GM21619 (cell line): Measurements from ENCODE around the gene OAT.
A peak's percentile ranks its signal among the peaks of the same experiment; 100 is the strongest.

ENCODE experiments used
- ATAC-seq: cut with Tn5 transposase; IDR thresholded peaks from one replicate; pipeline ENCODE4 v1.9.1; 2021; ENCODE audit not compliant: unreplicated experiment

OAT gene

DNA sequence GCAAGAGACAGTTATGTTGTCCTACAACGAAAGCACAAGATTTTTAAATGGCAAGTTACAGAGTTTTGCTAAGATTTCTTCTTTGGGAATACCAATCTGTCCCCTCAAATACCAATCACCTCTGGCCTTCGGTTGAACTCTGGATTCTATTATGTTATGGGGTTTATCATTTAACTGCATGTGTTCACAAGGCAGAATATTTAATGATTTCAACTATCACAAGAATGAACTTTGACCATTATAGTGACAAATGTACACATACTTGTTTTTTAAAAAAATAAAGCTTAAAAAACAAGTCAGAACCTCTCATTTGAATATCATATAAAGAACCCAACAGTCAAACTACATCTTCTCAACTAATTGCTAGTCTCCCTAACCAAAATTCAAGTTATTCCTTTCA, 11.3 kb downstream of the OAT start:
- ATAC-seq: no peak

DNA sequence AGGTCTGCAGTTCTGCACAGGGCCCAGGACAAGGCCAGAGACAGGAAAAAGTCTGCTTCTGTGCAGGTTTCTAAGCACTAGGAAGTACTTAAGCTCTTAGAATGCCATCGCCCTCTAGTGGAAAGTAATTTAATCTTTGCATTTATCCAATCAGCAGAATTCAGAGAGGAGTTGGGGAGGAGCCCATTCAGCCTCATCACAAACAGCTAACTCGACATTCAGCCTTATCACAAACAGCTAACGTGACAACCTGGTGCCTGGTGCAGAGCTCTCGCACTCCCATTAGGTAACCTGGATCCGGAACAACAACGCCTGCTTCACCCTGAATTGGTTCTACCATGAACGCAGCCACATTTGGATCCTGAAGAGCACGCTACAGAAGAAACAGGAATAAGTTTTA, 15.2 kb downstream of the OAT start:
- ATAC-seq: peak; percentile 98

DNA sequence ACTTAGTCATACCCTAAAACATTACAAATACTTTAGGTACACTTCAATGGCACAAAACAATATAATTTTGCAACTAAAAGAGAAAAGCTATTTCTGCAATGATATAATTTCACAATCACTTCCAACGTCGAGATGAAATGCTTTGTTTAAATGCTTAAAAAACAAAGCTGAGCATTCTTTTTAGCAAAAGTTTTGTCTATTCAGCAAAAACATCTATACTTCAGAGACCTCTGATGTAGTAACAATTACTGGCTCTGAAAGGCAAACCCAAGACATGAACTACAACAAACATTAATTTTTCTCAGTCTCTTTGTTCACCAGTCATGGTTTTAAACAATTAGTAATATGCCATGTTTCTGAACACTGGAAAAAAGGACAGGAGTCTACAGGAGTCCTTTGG, 16.4 kb downstream of the OAT start:
- ATAC-seq: no peak

DNA sequence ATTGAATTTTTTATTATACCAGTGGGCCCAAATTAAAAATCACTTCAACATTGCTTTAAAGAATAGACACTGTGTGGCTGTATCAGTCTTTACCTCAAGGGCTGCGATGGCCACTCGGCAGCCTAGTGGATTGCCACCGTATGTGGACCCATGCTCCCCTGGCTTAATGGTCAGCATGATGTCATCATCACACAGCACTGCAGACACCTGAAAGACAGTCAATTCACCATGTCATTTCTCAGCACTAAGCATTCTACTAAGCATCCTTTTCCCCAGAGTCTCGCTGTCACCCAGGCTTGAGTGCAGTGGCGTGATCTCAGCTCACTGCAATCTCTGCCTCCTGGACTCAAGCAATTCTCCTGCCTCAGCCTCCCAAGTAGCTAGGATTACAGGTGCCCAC, 17.1 kb downstream of the OAT start:
- no peak for ATAC-seq

DNA sequence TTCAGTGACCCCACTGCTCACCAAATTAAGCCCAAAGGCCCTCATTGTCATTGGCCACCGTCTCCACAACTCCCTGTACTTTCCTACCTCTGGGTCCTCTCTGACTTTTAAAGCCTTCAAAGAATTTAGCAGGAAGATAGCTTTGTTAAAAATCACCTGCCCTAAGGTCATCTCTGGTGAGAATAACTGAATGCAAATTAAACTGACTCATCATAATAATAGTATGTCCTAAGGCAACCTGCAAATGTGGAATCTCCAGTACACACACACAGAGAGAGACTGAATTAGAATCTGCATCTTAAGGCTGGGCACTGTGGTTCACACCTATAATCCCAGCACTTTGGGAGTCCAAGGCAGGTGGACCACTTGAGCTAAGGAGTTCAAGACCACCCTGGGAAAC, 24.1 kb downstream of the OAT start:
- no peak for ATAC-seq

DNA sequence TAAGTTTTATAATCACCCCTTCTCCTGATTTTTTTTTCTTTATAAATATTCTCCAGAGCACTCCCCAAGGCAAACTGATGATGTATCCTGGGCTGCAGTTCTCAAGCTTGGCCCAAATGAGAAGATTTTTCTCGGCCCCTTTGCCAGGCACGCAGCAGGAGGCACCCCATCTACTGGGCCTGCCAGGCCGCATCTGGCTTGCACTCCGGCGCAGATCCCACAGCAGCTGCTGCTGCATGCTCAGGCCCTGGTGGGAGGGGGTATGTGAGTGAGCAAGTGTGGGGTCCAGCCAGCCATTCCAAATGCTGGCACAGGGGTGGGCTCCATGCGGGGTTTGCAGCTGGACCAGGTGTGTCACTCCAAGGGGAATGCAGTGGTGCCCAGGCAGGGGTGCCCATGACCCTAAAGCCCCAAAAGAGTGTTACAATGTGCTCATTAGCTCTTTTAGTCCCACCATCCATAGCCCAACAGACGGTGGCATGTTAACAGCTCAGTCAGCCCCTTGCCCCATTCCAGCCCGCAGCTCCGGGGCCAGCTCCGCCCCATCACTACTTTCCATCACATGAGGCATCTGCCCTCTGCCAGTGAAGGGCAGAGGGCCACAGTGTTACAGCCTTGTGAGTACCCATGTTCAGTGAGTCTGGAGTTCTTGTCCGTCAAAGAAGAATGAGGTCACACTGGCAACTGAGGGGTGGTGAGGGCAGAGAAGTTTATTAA, 25.9 kb downstream of the OAT start:
- no peak for ATAC-seq

DNA sequence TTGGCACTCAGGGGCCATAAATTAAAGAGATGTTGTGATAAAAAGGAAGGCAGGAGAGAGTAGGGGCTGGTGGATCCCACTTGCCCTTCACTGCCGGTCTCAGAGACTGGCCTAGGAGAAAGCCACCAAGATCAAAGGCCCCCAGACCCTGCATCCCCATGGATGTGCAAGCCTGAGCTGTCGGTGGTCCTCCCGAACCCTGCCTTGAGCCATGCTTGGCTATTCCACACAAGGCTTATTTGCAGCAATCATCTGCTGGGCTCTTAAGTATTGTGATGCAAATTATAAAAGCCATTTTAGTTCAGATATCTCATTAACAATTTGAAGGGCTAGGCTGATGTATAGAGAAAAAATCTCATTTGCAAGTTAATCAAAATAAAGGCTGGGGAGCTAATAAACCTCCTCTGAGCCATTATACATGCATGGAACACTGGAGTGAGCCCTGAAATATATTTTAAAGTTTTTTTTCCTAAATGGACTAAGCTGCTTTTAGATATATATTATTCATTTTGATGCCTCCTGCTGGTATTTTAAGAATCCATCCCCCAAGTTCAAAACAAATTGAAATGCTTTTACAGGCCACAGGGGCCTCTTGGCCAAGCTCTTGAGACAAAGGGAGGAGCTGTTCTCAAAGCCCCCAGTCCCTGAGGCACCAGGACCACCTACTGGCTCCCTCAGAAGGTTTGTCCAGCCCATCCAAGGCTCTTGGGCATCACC, 28.1 kb downstream of the OAT start:
- ATAC-seq: no peak

DNA sequence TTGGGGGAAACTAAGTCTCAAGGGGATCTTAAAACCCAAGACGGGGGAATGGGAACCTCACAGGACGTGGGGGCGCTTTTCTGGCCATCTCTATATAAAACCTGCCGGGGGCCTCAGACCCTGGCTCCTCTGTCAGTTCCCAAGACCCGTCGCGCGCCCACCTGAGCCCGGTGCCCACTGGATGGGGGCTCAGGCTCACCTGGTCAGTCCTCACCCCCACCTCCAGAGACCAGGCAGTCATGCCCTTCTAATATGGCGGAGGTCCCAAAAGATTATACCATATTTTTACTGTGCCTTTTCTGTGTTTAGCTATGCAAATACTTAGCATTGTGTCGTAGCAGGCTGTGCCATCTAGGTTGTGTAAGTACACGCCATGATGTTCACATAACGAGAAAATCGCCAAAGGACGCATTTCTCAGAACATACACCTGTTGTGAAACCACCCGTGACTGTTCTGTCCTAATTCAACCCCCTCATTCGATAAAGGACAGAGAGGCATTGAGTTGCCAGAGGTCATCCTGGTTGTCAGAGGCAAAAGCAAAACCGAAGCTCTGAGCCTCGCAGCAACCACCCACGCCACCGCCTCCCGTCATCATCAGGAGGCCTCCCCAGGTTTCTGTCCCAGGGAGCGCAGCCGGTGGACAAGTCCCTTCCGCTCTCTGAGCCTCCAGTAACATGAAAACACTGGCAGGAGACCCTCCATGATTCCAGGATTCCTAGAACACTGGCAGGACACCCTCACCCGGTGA, 28.9 kb downstream of the OAT start:
- no peak for ATAC-seq

DNA sequence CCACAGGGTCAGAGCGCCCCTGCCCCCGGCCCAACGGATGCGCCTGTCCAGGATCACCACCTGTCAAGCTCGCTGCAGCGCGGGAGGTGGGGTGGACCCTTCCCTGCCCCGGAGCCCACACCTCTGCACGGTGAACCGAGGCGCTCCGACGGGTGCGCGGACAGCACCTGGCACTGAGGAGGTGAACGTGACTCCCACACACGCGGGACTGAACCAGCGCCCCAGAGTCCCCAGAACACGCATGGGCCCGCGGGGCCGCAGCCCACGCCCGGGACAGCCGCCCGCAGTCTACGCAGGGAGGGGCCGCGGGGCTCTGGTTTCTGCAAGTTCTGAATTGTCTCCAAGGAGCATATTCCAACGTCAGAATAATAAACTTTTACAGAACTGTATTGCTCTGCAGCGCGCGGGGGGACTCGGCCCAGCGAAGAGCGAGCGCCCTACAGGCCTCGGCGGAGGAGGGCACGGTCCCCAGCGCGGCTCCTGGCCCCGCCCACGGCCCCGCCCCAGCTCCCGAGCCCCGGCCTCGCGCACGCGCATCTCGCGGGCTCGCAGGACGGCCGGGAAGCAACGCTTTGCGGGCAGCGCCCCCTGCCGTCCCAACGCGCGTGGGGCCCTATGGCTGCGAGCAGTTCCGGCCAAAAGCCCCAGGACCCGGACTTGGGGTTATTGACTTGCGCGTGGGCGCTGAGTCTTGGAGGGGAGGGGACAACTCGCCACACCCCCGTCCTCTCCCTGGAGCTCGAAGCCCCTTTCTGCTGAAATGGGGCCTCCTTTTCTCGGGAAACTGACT, 29.7 kb downstream of the OAT start:
- ATAC-seq: peak; percentile 89

DNA sequence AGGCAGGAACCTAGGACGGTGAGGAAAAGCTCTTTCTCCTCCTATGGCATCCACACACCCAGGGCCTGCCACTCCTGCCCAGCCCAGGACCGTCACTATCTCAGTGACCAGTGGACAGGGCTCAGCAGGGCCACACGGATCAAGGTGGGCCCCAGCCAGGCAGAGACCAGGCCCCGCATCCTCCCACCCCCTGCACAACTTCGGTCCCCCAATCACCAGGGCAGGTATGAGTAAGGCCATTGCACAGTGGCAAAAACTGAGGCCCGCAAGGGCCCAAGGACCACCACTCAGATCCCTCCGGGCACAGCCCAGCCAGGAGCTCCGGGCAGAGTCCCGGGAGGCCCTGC, 30.3 kb downstream of the OAT start:
- ATAC-seq: no peak

DNA sequence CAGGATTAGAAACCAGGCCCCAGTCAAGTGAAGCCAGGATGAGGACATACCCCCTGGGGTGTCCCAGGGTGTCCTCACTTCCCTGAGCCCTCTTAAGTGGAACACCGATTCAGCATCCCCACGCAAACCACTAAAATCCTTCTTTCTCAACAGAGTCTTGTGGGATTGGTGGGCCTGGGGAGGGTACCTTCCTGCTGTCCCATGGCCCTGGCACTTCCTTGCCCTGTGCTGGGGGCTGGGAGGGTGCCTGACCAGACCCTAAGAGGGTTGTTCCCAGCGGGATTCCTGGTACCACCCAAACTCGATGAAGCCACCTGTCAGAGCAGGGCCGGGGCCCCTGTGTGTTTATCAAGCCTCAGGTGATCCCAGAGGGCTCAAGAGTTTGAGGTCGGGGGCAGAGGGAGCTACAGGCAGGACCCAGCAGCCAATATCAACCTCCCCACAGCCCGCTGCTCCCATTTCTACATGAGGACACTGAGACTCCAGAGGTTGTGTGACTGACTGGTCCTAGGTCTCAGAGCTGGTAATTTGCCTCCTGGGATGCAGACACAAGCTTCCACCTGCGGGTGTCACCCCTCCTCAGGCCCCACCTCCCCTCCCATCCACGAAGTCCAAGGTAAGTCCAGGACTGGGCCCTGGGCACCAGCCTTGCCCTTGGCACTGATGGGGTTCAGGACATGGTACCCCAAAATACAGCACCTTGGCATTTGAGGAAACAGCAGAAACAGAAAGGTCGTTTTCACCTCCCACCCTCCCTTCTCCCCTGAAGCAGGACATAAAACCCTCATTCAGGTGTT, 31.4 kb downstream of the OAT start:
- no peak for ATAC-seq

DNA sequence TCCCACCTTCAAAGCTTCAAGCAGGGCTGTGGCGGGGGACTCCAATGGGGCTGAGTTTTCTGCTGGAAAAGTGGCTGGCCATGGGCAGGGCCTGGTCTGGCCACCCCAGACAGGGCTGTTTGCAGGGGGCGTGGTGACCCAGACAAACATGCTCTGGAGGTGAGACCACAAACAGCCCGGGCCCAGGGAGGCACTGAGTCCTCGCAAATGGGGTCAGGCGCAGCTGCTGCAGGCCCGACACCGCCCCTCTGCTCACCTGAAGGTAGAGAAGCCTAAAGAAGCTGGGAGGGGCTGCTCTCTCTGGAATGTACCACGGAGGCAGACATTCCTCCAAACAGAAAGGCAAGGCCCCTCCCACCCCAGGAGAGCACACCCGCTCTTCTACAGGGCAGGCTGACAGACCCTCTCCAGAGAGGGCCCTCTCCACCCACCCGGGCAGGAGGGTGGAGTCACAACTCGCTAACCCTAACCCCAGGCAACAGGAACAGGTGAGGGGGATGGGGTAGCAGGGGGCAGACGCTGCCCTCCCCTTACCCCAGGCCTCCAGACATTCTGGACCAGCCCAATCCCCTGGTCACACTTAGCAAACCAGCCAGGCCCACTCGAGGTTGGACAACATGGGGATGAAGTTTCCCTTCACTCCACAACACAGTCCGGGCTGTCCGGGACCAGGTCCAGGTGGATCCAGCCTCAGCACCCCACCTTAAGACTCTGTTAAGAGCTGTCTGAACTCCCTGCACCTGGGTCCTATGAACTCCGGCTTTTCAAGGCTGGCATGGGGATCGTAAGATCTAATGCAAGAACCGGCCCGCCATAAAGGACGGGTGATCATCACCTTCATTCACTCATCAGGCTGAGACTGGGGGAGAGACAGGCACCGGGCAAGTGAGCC, 32.3 kb downstream of the OAT start:
- ATAC-seq: no peak

DNA sequence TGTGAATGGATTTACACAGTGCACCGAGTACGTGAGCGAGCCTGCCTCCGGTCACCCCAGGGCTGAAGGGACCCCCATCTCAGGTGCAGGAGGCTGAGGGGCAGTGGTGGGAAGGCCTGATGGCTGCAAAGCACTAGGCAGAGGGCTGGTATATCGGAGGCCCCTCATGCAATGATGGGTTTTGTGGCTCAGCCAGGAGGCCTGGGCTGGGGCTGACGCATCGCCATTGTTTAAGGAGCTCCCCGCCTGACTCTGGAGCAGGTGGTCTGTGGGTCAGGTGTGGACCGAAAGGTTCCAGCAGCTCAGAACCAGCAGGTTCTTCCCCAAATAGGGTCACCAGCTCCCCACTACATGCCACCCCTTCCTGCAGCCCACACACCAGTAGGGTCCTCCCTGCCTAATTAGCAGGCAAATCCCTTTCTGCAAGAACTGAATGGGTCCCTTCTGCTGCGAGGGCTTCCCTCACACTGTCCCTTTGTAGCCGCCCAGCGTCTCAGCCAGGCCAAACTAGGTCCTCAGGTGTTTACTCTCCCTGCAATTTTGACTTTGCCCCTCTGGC, 33.0 kb downstream of the OAT start:
- ATAC-seq: no peak

DNA sequence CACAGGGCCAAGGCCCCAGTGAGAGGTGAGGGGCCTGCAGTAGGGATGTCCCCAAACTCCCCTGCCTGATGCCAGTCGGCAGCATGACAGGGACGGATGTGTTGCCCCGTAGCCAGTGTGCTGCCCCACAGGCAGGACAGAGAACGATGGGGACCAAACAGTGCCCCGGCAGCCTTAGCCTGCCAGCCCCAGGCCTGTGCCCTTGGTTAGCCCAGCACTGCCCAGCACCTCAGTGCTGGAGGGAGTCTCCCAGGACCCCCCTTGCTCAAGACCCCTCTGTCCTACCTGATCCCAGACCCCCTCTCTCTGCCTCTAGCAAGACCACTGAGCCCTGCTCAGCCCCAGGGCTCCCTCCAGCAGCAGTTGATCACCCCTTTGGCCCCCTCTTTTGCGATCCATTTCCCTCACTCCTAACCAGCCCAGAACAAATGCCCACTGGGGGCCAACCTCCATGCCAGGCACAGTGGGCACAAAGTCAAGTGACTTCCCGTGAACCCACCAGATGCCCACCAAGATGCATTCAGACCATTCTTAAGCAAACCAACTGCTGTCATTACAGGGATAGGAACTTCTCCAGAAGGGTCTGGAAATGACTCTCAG, 34.0 kb downstream of the OAT start:
- ATAC-seq: no peak

DNA sequence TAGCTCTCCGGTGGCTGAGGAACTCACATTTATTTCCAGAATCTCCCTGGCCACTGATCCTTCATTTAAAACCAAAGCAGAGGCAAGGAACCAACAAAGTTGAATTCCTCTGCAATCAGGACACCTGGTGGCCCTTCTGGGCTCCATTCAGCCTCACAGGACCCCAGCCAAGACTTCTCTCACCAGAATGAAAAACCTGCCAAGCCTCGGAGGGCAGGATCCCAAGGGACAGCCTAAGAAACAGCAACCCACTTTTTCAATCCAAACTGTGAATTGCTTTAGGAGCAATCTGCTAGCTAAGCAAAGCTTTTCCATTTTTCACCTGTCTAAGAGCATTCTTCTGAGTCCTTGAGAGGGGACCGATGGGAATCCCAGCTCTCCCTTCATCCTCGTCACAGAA, 34.6 kb downstream of the OAT start:
- ATAC-seq: no peak

DNA sequence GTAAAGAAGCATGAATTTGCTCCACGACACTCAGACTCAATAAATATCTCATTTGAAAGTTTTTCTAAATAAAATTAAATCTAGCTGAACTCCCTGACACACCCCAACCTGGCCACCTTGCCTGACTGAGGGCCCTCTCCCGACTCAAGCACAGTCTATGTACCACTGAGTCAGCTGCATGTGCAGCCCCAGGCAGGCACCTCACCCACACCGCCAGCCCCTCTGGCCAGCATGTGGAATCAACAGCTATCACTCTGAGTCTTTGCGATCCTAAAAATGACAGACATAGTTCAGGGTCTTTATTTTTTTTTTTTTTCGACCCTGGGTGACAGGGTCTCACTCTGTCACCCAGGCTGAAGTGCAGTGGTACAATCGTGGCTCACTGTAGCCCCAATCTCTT, 35.2 kb downstream of the OAT start:
- no peak for ATAC-seq

DNA sequence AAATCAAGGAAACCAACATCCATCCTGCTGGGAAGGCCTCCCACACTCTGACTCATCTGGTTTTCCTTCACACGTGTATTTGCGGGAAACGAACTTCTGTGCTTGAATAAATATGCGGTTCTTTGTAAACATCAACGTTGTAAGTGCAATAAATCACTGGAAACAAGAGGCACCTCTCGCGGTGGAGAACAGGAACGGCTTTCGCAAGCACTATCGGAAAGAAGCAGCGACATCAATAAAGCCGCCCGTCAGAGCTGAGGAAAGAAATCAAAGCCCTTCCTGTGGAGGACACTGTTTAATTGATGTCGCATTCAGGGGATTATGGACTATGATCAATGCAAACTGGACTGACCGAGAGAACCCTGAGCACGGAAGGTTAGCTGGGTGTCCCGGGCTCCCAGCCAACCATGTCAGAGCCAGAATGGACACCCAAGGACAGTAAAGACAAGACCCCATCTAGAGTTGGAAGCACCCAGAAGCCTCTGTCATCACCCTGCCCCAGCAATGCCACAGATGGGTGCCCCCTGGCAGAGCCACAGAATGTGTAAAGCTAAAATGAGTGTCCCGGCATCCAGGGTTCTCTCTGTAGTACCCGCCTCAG, 37.6 kb downstream of the OAT start:
- no peak for ATAC-seq

DNA sequence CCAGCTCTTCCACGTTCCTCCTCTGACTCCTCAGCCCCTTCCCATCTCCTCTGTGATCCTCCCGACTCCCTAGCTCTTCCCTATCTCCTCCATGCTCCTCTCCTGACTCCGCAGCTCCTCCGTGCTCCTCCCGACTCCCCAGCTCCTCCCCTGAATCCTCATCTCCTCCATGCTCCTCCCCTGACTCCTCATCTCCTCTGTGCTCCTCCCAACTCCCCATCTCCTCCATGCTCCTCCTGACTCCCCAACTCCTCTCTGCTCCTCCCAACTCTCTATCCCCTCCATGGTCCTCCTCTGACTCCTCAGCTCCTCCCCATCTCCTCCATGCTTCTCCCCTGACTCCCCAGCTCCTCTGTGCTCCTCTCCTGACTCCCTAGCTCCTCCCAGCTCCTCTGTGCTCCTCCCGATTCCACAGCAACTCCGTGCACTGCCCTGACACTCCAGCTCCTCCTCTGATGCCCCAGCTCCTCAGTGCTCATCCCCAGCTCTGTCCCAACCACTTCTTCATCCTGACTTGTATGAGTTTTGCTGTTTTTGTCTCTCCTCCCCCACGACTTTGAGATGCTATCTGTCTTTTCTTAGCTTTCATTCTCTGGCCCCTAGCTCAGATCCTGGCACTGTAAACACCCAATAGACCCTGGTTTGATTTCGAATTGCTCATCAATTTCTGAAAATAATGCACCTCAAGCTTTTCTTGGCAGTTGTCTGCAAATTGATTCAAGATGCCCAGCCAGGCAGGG, 38.3 kb downstream of the OAT start:
- ATAC-seq: no peak
